Suprapubic skin (tissue), 3 donors: ENCODE data around the gene RASL10A.

Source experiments
- POLR2A ChIP-seq, 2 donors: fragments of 450-650 bp; IDR thresholded peaks; one replicate each; pipeline ENCODE4 v1.6.1; 2017; ENCODE audit warnings: antibody characterized with exemption in 2 of 2, mild to moderate bottlenecking in 2 of 2, moderate library complexity in 2 of 2
- TF ChIP-seq, protein P1 (sequence below), 2 donors: fragments of 200-600 bp in 1 of 2; fragments of 450-650 bp in 1 of 2; sonication (generic) in 1 of 2; IDR thresholded peaks; one replicate each; pipeline ENCODE4 v1.5.1; 2016 to 2019; ENCODE audit warnings: antibody characterized with exemption in 2 of 2, mild to moderate bottlenecking in 1 of 2, moderate library complexity in 1 of 2

DNA sequence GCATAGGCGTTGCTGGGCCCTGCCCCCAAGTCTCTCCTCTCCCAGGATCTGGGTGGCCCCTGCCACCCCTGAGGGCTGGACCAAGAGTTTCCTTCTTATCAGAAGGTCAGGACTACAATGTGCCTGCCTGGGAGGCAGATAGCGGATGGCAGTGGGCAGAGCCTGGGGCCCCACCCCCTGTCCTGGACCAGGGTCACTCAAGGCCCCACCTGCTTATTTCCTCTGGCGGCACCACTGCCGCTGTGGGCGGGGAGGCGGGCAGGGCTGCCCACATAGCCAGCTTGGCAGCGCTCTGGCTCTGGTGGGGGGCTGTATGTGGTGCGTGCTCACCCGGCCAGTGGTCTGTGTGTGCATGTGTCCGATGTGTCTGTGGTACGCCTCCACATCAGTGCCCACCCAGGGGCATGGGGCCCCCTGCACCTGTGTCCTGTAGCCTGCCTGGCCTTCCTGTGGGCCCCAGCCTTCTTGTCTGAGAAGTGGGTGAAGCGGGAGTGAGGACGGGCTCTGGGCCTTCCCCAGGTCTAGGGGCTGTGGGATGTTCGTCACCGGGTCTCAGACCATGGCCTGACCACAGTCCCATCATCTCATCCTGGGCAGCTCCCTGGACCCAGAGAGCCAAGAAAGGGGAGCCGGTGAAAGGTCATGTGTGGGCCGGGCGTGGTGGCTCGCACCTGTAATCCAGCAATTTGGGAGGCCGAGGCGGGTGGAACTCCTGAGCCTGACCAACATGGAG is 6.0 kb downstream of the RASL10A start:
- no peak for TF ChIP-seq POLR2A (IDR thresholded peaks at IDR 0.05)
- TF ChIP-seq, protein P1, sequence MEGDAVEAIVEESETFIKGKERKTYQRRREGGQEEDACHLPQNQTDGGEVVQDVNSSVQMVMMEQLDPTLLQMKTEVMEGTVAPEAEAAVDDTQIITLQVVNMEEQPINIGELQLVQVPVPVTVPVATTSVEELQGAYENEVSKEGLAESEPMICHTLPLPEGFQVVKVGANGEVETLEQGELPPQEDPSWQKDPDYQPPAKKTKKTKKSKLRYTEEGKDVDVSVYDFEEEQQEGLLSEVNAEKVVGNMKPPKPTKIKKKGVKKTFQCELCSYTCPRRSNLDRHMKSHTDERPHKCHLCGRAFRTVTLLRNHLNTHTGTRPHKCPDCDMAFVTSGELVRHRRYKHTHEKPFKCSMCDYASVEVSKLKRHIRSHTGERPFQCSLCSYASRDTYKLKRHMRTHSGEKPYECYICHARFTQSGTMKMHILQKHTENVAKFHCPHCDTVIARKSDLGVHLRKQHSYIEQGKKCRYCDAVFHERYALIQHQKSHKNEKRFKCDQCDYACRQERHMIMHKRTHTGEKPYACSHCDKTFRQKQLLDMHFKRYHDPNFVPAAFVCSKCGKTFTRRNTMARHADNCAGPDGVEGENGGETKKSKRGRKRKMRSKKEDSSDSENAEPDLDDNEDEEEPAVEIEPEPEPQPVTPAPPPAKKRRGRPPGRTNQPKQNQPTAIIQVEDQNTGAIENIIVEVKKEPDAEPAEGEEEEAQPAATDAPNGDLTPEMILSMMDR (IDR thresholded peaks at IDR 0.05) = no peak
